Breast epithelium (tissue), 3 donors: Measurements from ENCODE around the gene BCL2.

ENCODE experiments used
- POLR2A ChIP-seq: fragments of 450-650 bp; IDR thresholded peaks from one replicate; pipeline ENCODE4 v1.6.1; 2016; ENCODE audit warnings: antibody characterized with exemption, mild to moderate bottlenecking, moderate library complexity
- POLR2AphosphoS5 ChIP-seq, 3 donors: sonication (generic); formaldehyde crosslinking; IDR thresholded peaks; one replicate each; pipeline ENCODE4 v1.6.1; 2017; ENCODE audit warnings: antibody characterized with exemption in 3 of 3
- TF ChIP-seq, protein P1 (sequence below), 3 donors: fragments of 450-650 bp; IDR thresholded peaks; one replicate each; pipeline ENCODE4 v1.5.1; 2016 to 2017; ENCODE audit warnings: antibody characterized with exemption in 3 of 3, mild to moderate bottlenecking in 3 of 3, moderate library complexity in 3 of 3

DNA sequence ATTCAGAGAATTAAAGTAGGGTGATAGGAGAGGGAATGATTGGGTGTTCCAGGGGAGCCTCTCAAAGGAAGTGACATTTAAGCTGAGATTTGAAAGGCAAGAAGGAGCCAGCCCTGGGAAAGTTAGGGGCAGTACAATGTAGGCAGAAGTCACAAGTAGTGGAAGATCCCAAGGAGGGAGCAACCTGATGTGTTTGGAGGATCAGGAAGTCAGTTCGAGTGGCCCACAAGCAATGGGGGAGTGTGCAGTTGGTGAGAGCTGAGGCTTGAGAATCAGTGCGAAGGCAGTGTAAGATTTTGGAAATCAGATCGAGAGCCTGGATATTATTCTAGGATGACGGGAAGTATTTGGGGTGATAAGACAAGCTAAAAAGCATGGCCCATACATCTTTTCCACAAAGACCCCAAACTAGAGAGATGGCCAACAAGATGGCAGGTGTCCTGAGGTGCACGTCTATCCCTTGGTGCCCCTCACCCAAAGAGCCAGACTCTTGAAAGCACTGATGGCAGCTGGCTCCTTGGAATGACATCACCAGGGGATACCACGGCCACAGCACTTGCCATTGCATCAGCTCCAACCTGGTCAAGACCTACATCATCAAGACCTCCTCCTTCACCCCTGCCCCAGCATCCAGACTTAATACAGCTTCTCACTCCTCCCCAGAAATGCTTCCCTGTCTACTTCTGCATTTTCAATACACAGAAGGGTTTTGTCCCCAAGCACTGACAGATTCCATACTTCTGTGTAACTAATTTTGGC, 127.3 kb downstream of the BCL2 start:
- TF ChIP-seq, protein P1, sequence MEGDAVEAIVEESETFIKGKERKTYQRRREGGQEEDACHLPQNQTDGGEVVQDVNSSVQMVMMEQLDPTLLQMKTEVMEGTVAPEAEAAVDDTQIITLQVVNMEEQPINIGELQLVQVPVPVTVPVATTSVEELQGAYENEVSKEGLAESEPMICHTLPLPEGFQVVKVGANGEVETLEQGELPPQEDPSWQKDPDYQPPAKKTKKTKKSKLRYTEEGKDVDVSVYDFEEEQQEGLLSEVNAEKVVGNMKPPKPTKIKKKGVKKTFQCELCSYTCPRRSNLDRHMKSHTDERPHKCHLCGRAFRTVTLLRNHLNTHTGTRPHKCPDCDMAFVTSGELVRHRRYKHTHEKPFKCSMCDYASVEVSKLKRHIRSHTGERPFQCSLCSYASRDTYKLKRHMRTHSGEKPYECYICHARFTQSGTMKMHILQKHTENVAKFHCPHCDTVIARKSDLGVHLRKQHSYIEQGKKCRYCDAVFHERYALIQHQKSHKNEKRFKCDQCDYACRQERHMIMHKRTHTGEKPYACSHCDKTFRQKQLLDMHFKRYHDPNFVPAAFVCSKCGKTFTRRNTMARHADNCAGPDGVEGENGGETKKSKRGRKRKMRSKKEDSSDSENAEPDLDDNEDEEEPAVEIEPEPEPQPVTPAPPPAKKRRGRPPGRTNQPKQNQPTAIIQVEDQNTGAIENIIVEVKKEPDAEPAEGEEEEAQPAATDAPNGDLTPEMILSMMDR (IDR thresholded peaks at IDR 0.05), result no peak
- TF ChIP-seq POLR2A (no peak), POLR2AphosphoS5 (IDR thresholded peaks at IDR 0.05) (no peak)
